HG03378 (cell line): ENCODE data around the gene SERPIND1.
"Not testable (repeated sequence)": the region's sequence is repeated elsewhere in the genome, so short reads cannot be mapped to it uniquely, and the experiment has no call there.

Experiments used
- ATAC-seq: cut with Tn5 transposase; IDR thresholded peaks from one replicate; pipeline ENCODE4 v1.9.1; 2021; ENCODE audit warnings: mild to moderate bottlenecking, moderate library complexity; ENCODE audit not compliant: unreplicated experiment

The SERPIND1 gene, protein sequence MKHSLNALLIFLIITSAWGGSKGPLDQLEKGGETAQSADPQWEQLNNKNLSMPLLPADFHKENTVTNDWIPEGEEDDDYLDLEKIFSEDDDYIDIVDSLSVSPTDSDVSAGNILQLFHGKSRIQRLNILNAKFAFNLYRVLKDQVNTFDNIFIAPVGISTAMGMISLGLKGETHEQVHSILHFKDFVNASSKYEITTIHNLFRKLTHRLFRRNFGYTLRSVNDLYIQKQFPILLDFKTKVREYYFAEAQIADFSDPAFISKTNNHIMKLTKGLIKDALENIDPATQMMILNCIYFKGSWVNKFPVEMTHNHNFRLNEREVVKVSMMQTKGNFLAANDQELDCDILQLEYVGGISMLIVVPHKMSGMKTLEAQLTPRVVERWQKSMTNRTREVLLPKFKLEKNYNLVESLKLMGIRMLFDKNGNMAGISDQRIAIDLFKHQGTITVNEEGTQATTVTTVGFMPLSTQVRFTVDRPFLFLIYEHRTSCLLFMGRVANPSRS

GRCh38 chr22:20773793-20774212 is at the start of gene SERPIND1:
SERPIND1 (plus strand) TSS chr22:20774113; CDS start chr22:20779313, 5,200 bp downstream.
- no peak for ATAC-seq

DNA sequence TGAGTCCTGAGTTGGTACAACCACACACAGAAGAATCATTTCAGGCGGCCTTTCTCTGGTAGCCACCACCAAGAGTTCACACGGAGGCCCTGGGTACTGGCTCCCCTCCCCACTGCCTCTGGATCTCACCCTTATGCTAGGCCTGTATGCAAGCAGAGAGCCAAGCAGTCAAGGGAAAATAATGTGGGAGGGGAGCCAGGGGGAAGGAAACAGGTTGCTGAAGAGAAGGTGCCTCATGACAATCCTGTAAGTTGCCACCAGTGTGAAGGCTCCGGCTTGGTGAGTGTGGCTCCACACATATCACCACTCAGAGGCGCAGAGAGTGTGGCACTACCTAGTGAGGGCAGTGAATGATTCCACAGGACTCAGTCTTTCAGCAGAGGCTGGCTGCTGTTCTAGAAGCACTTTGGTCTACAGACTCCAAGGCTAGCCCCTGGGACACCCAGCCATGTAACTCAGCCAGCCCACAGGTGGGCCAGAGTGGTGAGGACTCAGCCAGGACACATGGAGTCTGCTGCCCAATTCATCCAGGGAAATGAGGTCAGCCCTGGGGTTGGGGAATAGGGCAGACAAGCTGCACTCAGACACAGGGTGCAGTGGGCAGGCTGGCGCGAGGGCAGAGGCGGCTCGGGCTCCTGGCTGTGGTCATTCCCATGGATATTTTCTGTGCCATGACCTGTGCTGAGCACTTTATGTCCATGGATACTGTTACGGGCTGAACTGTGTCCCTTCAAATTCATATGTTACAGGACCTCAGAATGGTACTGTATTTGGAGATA is 49.0 kb upstream of the SERPIND1 start:
- ATAC-seq = no peak

DNA sequence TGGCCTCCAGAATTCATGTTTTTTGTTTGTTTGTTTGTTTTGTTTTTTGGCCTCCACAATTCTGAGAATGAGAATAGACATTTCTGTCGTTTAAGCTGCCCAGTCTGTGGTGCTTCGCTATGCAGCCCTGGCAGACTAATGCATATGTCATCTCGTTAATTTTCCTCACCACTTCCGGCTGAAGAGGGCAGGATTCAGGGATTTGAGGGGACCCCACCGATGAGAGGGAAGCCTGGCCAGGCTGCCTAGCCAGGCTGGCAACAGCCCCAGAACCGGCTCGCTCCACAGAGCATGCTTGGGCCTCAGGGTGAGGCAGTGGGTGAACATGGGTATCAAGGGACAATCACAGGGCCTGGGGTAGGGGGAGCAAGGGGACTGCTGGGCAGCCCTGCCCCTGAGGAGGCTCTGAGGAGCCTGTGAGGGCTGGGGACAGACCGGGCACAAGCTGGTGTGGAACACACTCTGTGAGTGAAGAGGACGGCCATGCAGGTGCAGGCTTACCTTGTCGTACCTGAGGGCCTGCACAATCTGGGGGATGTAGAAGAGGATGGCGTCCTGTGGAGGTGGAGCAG is 47.8 kb upstream of the SERPIND1 start:
- no peak for ATAC-seq

GRCh38 chr22:20727118-20728015 is 46.5 kb upstream of the SERPIND1 start:
- no peak for ATAC-seq

DNA sequence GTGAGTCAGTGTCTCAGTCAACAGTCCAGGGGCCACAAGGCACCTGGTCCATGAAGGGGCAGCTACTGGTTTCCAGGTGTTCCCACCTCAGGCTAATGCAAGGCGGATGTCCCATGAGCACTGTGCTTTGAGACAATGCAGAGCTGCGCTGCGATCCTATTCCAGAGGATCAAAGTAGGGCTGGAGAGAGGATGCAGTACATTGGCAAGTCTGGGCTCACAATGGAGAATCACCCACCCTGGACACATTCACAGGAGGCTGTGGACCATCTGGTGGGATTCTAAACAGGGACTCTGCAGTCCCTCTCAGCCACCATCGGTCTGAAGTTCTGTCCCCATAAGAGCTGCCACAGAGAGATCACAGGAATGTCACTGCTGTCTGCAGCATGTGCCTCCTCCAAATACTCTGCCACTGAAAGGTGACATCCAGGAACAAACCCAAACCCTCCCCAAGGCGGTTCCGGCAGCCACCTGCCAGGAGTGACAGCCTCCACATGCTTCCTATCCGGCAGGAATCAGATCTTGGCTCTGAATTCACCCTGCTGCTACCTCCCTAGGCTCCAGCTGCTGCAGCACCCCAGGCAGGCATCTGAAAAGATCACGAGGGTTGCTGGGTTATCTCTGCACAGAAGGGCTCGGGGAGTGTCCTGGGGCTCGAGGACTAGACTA is 45.3 kb upstream of the SERPIND1 start:
- no peak for ATAC-seq

DNA sequence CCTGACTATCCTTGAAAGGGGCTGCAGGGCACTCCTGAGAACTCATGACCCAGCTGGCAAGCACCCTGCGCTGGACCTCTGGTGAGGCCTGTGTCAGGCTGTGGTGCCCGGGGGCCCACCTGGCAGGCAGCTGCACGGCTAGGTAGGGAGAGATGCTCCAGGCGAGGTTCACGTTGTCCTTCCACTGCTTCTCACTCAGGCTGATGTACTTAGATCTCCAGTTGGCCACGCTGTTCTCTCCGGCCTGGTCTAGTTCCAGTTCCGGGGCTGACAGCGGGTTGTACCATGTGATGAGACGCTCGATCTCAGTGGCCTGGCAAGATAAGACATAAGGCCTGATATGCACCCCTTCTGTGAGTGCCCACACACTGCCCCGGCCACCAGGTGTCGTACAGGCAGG is 44.7 kb upstream of the SERPIND1 start:
- ATAC-seq = no peak

DNA sequence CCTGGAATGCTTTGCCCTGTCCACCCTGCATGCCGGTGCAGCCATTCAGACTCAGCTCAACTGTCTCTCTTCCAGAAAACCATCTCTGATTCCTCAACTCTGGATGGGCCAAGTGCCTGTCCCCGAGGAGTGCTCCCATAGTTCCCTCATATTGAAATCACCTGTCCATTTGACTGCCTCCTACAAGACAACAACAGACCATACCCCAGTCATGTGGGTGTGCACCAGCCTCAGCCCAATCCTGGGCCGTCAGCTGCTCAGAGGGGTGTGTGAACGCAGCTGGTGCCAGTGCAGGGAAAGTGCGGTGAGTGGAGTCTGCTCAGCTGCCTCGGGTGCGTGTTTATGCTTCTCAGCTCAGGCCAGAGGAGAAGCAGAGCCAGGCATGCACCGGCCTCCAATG is 41.5 kb upstream of the SERPIND1 start:
- ATAC-seq = not testable (repeated sequence)

DNA sequence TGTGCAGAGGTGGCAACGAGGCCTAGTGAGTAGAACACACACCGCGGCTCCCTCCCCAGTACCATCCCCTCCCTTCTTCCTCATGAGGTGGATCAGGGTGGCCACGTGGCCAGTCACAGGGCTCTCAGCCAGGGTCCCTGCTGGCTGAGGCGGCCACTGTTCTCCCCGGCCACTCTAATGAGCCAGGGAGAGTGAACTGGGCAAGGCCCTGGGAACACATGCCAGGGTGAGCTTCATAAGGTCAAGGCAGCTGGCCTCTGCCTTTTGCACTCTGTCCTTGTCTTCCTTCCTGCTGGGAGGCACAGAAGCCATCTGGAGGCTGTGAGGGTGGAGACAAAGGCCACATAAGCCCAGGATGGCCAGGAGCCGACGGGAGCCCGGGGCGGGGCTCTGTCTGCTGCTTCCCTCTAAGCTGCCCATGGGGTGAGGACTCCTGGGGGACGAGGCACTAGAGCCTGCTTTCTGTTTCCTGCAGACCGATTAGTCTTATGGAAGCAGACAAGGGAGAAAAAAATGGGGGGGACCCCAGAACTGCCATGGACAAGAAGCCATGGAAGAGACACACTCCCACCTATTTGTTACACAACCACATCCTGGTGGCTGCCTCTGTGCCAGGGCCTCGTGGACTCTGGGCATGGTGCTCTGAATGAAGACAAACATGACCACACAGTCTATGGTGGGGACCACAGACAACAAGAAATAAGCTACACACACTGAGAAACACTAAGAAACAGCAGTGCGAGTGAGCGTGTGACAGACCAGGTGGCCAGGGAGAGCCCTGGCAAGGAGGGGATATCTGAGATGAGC is 38.4 kb upstream of the SERPIND1 start:
- not testable (repeated sequence) for ATAC-seq

GRCh38 chr22:20736891-20737290 is 37.0 kb upstream of the SERPIND1 start:
- ATAC-seq = not testable (repeated sequence)

GRCh38 chr22:20738394-20739089 is 35.4 kb upstream of the SERPIND1 start:
- ATAC-seq = no peak

- ATAC-seq = no peak
Measured at GRCh38 chr22:20740222-20740951, 33.5 kb upstream of the SERPIND1 start.

GRCh38 chr22:20741008-20741633 is 32.8 kb upstream of the SERPIND1 start:
- no peak for ATAC-seq

GRCh38 chr22:20741634-20742581 is 32.0 kb upstream of the SERPIND1 start:
- ATAC-seq = no peak

DNA sequence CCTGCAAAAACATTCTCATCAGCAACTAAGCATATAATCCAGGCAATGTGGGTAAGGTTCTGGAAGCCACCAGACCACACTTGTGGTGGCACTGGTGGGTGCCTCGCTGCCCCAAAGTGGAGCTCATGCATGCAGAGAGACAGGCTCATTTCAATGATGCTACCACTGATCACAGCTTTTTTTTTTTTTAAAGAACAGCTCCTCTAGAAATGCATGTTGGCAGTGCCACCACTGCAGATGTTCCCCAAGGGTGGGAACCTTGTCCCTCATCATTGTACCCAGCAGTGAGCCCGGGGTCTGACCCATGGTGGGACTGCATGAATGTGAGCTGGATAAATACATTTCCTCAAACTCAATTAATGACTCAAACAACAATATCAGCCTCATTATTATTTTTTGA is 31.1 kb upstream of the SERPIND1 start:
- no peak for ATAC-seq

- no peak for ATAC-seq
Measured at GRCh38 chr22:20744456-20744855, 29.5 kb upstream of the SERPIND1 start.

- ATAC-seq = no peak
Measured at GRCh38 chr22:20745119-20745518, 28.8 kb upstream of the SERPIND1 start.
